IMR-90 (cell line): ENCODE measurements around the gene TMEFF1. TPM values are rescaled to one million over a fixed set of nuclear protein-coding genes. Genes with fewer than 3 reads are reported as not detected.

Source experiments
- ATAC-seq: fragments of 200-7000 bp; cut with Tn5 transposase; 2 replicates; pipeline ENCODE4 v1.9.1; 2020; ENCODE audit warnings: low read depth, mild to moderate bottlenecking, moderate library complexity
- BruUV-seq: library from RNA; stranded (reverse); fragments of 400-500 nt; replicated peaks from 2 replicates; lab custom pipeline; 2021; lab: Mats Ljungman, UMichigan
- CTCF ChIA-PET: fragments of 300-600 bp; formaldehyde crosslinking; extraction: SDS; loops from one replicate; lab custom pipeline; 2021; ENCODE audit warnings: antibody characterized with exemption; lab: Yijun Ruan, JAX
- POLR2A ChIA-PET: fragments of 300-600 bp; sonication (Branson Sonifier 250); formaldehyde crosslinking; loops from one replicate; lab custom pipeline; 2022; ENCODE audit warnings: antibody characterized with exemption; ENCODE audit not compliant: unreplicated experiment; lab: Charles Lee
- DNase-seq: peaks from one replicate; pipeline ENCODE4 v3.0.0; 2013
- H2AFZ ChIP-seq: replicated peaks from 2 replicates; pipeline ENCODE3; 2013; ENCODE audit warnings: low read length, mild to moderate bottlenecking; ENCODE audit not compliant: poor library complexity
- H2AK5ac ChIP-seq: 2 replicates; pipeline ENCODE4 v1.6.1; 2013; ENCODE audit warnings: low read depth, low read length, inconsistent platforms
- H2AK9ac ChIP-seq: replicated peaks from 2 replicates; pipeline ENCODE3; 2013; ENCODE audit warnings: mild to moderate bottlenecking, low read depth, low read length, moderate library complexity; ENCODE audit not compliant: poor library complexity
- H2BK120ac ChIP-seq: 2 replicates; pipeline ENCODE4 v1.6.1; 2013; ENCODE audit warnings: low read depth, low read length, inconsistent platforms
- H2BK15ac ChIP-seq: 3 replicates; pipeline ENCODE4 v1.6.1; 2013; ENCODE audit warnings: low read depth, low read length, inconsistent platforms
- H2BK20ac ChIP-seq: 2 replicates; pipeline ENCODE4 v1.6.1; 2013; ENCODE audit warnings: low read depth, mild to moderate bottlenecking, inconsistent platforms, low read length, moderate library complexity
- H2BK5ac ChIP-seq: 2 replicates; pipeline ENCODE4 v1.6.1; 2013; ENCODE audit warnings: mild to moderate bottlenecking, low read depth, low read length, inconsistent platforms; ENCODE audit not compliant: poor library complexity, severe bottlenecking
- H3K14ac ChIP-seq: replicated peaks from 2 replicates; pipeline ENCODE4 v1.6.1; 2013; ENCODE audit warnings: low read depth, low read length, inconsistent platforms
- H3K18ac ChIP-seq: 2 replicates; pipeline ENCODE4 v1.6.1; 2013; ENCODE audit warnings: low read depth, low read length, control low read depth
- H3K23ac ChIP-seq: 2 replicates; pipeline ENCODE4 v1.6.1; 2013; ENCODE audit warnings: low read depth, low read length, inconsistent platforms
- H3K27ac ChIP-seq: 2 replicates; pipeline ENCODE4 v1.5.1; 2013; ENCODE audit warnings: mild to moderate bottlenecking, control low read depth, low read length; ENCODE audit not compliant: insufficient read depth
- H3K27me3 ChIP-seq: 2 replicates; pipeline ENCODE4 v1.6.1; 2013; ENCODE audit warnings: low read length; ENCODE audit not compliant: control insufficient read depth, insufficient read depth
- H3K36me3 ChIP-seq: 2 replicates; pipeline ENCODE4 v1.6.1; 2013; ENCODE audit warnings: low read length, mixed read lengths; ENCODE audit not compliant: control insufficient read depth, insufficient read depth
- H3K4ac ChIP-seq: 2 replicates; pipeline ENCODE4 v1.6.1; 2013; ENCODE audit warnings: low read depth, low read length, inconsistent platforms
- H3K4me1 ChIP-seq: 2 replicates; pipeline ENCODE4 v1.6.1; 2013; ENCODE audit warnings: low read length, mixed read lengths; ENCODE audit not compliant: control insufficient read depth, insufficient read depth
- H3K4me2 ChIP-seq: 2 replicates; pipeline ENCODE4 v1.6.1; 2013; ENCODE audit warnings: low read depth, mild to moderate bottlenecking, control low read depth, low read length, moderate library complexity
- H3K4me3 ChIP-seq: 2 replicates; pipeline ENCODE4 v1.5.1; 2013; ENCODE audit warnings: low read depth, mild to moderate bottlenecking, control low read depth, low read length, moderate library complexity; ENCODE audit not compliant: insufficient read depth
- H3K56ac ChIP-seq: 2 replicates; pipeline ENCODE4 v1.6.1; 2013; ENCODE audit warnings: low read length, inconsistent platforms; ENCODE audit not compliant: insufficient read depth; ENCODE audit errors: extremely low read depth
- H3K79me1 ChIP-seq, 2 experiments: 2 replicates each; pipeline ENCODE4 v1.6.1; 2013; ENCODE audit warnings: low read length in 2 of 2, inconsistent platforms in 1 of 2, low read depth in 1 of 2
- H3K9ac ChIP-seq: 2 replicates; pipeline ENCODE4 v1.6.1; 2013; ENCODE audit warnings: low read depth, low read length, control low read depth
- H3K9me1 ChIP-seq: 2 replicates; pipeline ENCODE4 v1.6.1; 2013; ENCODE audit warnings: low read length, inconsistent platforms; ENCODE audit not compliant: insufficient read depth
- H3K9me3 ChIP-seq: 2 replicates; pipeline ENCODE4 v1.6.1; 2013; ENCODE audit warnings: low read length; ENCODE audit not compliant: control insufficient read depth, insufficient read depth
- H4K20me1 ChIP-seq: 2 replicates; pipeline ENCODE4 v1.6.1; 2013; ENCODE audit warnings: low read length, inconsistent platforms; ENCODE audit not compliant: insufficient read depth
- H4K5ac ChIP-seq: 2 replicates; pipeline ENCODE4 v1.6.1; 2013; ENCODE audit warnings: mild to moderate bottlenecking, low read depth, low read length, control low read depth
- H4K8ac ChIP-seq, 2 experiments: 2 replicates each; pipeline ENCODE4 v1.6.1; 2013; ENCODE audit warnings: low read depth in 2 of 2, low read length in 2 of 2, control low read depth in 1 of 2, inconsistent platforms in 1 of 2
- H4K91ac ChIP-seq: 2 replicates; pipeline ENCODE4 v1.6.1; 2013; ENCODE audit warnings: low read depth, low read length, inconsistent platforms; ENCODE audit not compliant: insufficient read depth
- BHLHE40 ChIP-seq: fragments of 150-350 bp; IDR thresholded peaks from 2 replicates; pipeline ENCODE4 v1.6.1; 2016; ENCODE audit warnings: mild to moderate bottlenecking, low read depth, low read length
- CEBPB ChIP-seq: IDR thresholded peaks from 2 replicates; pipeline ENCODE4 v1.6.1; 2012; ENCODE audit warnings: low read depth, low read length, improper control_type of control experiment
- CHD1 ChIP-seq: IDR thresholded peaks from 2 replicates; pipeline ENCODE4 v1.6.1; 2012; ENCODE audit warnings: low read depth, low read length, improper control_type of control experiment
- CTCF ChIP-seq: conservative IDR thresholded peaks from 2 replicates; pipeline ENCODE4 v1.5.1; 2012; ENCODE audit warnings: mild to moderate bottlenecking, low read depth, low read length, improper control_type of control experiment
- ELK1 ChIP-seq: fragments of 150-350 bp; IDR thresholded peaks from 2 replicates; pipeline ENCODE4 v1.6.1; 2016; ENCODE audit warnings: low read depth, mild to moderate bottlenecking, low read length, moderate library complexity, borderline replicate concordance
- FOS ChIP-seq: fragments of 150-350 bp; IDR thresholded peaks from 2 replicates; pipeline ENCODE4 v1.6.1; 2016; ENCODE audit warnings: low read depth, low read length
- MAFK ChIP-seq: IDR thresholded peaks from 2 replicates; pipeline ENCODE4 v1.6.1; 2012; ENCODE audit warnings: low read depth, low read length, improper control_type of control experiment
- MAZ ChIP-seq: IDR thresholded peaks from 2 replicates; pipeline ENCODE4 v1.6.1; 2012; ENCODE audit warnings: low read depth, mild to moderate bottlenecking, low read length, improper control_type of control experiment, moderate library complexity, borderline replicate concordance
- MXI1 ChIP-seq: IDR thresholded peaks from 2 replicates; pipeline ENCODE4 v1.6.1; 2012; ENCODE audit warnings: low read depth, mild to moderate bottlenecking, low read length, moderate library complexity, borderline replicate concordance
- NFE2L2 ChIP-seq: fragments of 150-350 bp; IDR thresholded peaks from 2 replicates; pipeline ENCODE4 v1.6.1; 2016; ENCODE audit warnings: low read depth, mild to moderate bottlenecking, low read length
- POLR2A ChIP-seq: IDR thresholded peaks from 2 replicates; pipeline ENCODE4 v1.6.1; 2012; ENCODE audit warnings: mild to moderate bottlenecking, low read depth, low read length
- RAD21 ChIP-seq: IDR thresholded peaks from 2 replicates; pipeline ENCODE4 v1.6.1; 2012; ENCODE audit warnings: low read length, improper control_type of control experiment
- RCOR1 ChIP-seq: IDR thresholded peaks from 2 replicates; pipeline ENCODE4 v1.6.1; 2012; ENCODE audit warnings: mild to moderate bottlenecking, low read length, improper control_type of control experiment; ENCODE audit not compliant: insufficient replicate concordance
- RFX5 ChIP-seq: IDR thresholded peaks from 2 replicates; pipeline ENCODE4 v1.8.0; 2012; ENCODE audit warnings: low read depth, mild to moderate bottlenecking, low read length, moderate library complexity
- SMC3 ChIP-seq: fragments of 150-350 bp; IDR thresholded peaks from 2 replicates; pipeline ENCODE4 v1.6.1; 2016; ENCODE audit warnings: low read depth, mild to moderate bottlenecking, antibody characterized with exemption, low read length, moderate library complexity
- USF2 ChIP-seq: fragments of 150-350 bp; IDR thresholded peaks from 2 replicates; pipeline ENCODE4 v1.6.1; 2017; ENCODE audit warnings: mild to moderate bottlenecking, antibody characterized with exemption, low read length, low read depth
- WGBS, 2 experiments: methylation state at CpG; one replicate each; pipeline versions ENCODE4 v1.1.5 to v1.1.7; 2013; ENCODE audit warnings: missing lambda C conversion rate in 2 of 2; ENCODE audit not compliant: insufficient read length in 1 of 2; ENCODE audit errors: extremely low coverage in 2 of 2; 5-methylcytosine and 5-hydroxymethylcytosine counted together
- dilution Hi-C: fragments of 300-500 bp; cut with HindIII; formaldehyde crosslinking; loops from one replicate; pipeline ENCODE4 v1.14.3; 2018; ENCODE audit warnings: low sequenced_read_pairs; ENCODE audit not compliant: unreplicated experiment
- in situ Hi-C: fragments of 300-500 bp; cut with MboI; formaldehyde crosslinking; loops from 3 replicates; pipeline ENCODE4 v1.14.3; 2019; ENCODE audit warnings: low sequenced_read_pairs, inconsistent platforms, mixed read lengths
- intact Hi-C: fragments of 100-400 bp; cut with micrococcal nuclease; formaldehyde crosslinking; loops from 2 replicates; pipeline ENCODE4 v1.10.0; 2022
- polyA plus RNA-seq, 3 experiments: library from polyadenylated mRNA; depleted of rRNA; stranded (reverse); fragments of >200 nt; gene quantifications; 2 replicates each; pipeline ENCODE4 v1.2.3, GENCODE V29; 2012; ENCODE audit warnings: low replicate concordance in 1 of 3
- total RNA-seq: library from RNA; depleted of rRNA; stranded (reverse); fragments of >200 nt; gene quantifications from 2 replicates; pipeline ENCODE4 v1.2.3, GENCODE V29; 2012

Gene TMEFF1
- total and polyA plus RNA-seq, 2 of the 4 experiments (the other 2 are of a cell fraction): 0.62 to 0.90 TPM

- Histone ChIP-seq H3K4me3 (no peak overlapping the region), H3K9ac (no peak overlapping the region), H3K9me3 (no peaks in the 10 kb centered on the region), H2BK5ac (peak overlapping the region; percentile 95), H2AK5ac (no peak overlapping the region), H3K56ac (no peak overlapping the region), H4K91ac (no peak overlapping the region), H2BK120ac (peak overlapping the region; percentile 32; the same call in 1 of the 2 replicates), H2BK15ac (peak overlapping the region; percentile 7; the same call in 1 of the 3 replicates), H3K14ac (no peak overlapping the region; the same call in 1 of the 2 replicates), H4K8ac (peak overlapping the region in 1 of 2 experiments; percentile 63; a peak in 2 of 4 replicates), H3K23ac (no peak overlapping the region), H4K20me1 (no peaks in the 10 kb centered on the region), H3K18ac (peak overlapping the region; percentile 6; the same call in 1 of the 2 replicates), H3K4me2 (peak overlapping the region; percentile 96; the same call in 1 of the 2 replicates), H3K9me1 (no peaks in the 10 kb centered on the region), H3K27ac (no peak overlapping the region), H3K79me1 (peaks cover 5 to 17% of the 10 kb centered on the region in 2 experiments; a peak in 2 of 4 replicates), H3K4ac (no peak overlapping the region; the same call in 1 of the 2 replicates), H3K36me3 (peaks cover 3% of the 10 kb centered on the region; the same call in 1 of the 2 replicates), H2AK9ac (no peak overlapping the region), H3K4me1 (peaks cover 13% of the 10 kb centered on the region), H2AFZ (no peak overlapping the region), H2BK20ac (0 out of 2 replicates have a peak overlapping the region, but pooled peaks have one; percentile 8), H3K27me3 (no peaks in the 10 kb centered on the region), H4K5ac (no peak overlapping the region)
- TF ChIP-seq RAD21 (no peak), NFE2L2 (no peak), SMC3 (no peak), ELK1 (no peak), BHLHE40 (no peak), RFX5 (no peak), POLR2A (no peak), CHD1 (no peak), CTCF (no peak), MXI1 (no peak), MAZ (no peak), CEBPB (no peak), FOS (no peak), USF2 (no peak), RCOR1 (no peak), MAFK (no peak)
- intact Hi-C loops (loop anchor here (1.0 to 10.0 kb wide), 5 partner anchors 73 to 1241 kb away; partner anchors contain the start of genes NR4A3 and TEX10), dilution Hi-C loops (no loop called here), in situ Hi-C loops (no loop called here)
- WGBS, 2 experiments: 20% methylated on average over 1 of the region's 1 CpG; no CpG with 5 or more reads in 1 of the 2 experiments
- no peak for ATAC-seq
- ChIA-PET CTCF (interaction anchor here (0.8 kb wide), 2 partner anchors 71 to 162 kb away, joined by 3 read pairs; no protein-coding TSS in a partner anchor), POLR2A (no interaction called here)
- BruUV-seq: no TSS peak
- no peak for DNase-seq
These were observed 47.2 kb upstream of the TMEFF1 start for GRCh38 chr9:100425758-100426157.
